GM21381 (cell line): Measurements from ENCODE around the gene MICAL3.

Experiments
- ATAC-seq: cut with Tn5 transposase; IDR thresholded peaks from one replicate; pipeline ENCODE4 v1.9.1; 2021; ENCODE audit warnings: mild to moderate bottlenecking, moderate library complexity; ENCODE audit not compliant: unreplicated experiment

MICAL3 gene

GRCh38 chr22:17785185-17786184 is 238.9 kb downstream of the MICAL3 start:
- ATAC-seq, result no peak

DNA sequence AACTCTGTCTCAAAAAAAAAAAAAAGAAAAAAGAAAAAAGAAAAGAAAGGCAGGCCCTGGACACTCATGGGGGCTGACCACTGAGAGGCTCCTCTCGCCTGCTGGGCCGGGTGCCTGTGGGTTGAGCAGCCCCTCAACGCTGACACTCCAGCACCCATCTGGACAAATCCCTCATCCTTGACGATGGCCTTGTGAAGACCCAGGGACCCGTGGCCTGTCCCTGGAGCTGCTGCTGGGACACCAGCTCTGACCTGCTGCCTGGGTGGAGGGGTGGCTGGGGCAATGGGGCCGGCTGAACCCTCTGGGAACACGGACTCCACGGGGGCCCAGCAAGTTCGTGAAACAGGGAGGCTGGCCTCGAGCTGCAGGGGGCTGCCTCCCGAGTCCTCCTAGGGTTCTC is 239.6 kb downstream of the MICAL3 start:
- no peak for ATAC-seq

DNA sequence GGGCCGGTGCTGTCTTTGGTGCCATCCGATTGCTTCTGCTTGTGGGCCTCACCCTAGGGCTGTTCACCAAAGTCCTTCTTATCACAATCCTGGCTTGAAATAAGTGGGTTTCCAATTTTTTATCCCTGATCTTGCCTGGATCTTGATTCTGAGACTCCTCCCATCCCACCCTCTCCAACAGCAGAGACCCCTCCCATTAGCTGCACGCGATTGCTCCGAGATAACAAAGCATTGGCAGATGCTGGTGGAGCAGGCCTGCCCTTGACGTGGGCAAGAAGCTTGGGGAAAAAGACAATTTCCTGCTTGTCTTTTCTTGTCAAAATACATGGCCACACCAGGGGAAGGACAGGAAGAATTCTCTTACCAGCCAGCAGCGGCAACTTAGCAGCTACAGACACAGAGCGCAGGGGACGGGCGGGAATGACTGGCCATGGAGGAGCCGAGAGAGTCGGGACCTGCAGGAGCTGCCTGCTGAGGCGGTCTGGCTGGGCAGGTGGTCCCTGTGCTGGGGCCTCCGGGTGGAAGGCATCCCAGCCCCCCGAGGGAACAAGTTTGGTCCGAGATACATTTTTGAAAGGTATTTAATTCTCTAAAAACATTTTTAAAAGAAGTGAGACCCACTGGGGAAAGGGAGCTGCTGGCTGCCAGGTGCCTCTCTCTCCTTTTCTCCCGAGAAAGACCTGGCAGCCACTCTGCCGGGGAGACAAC is 240.4 kb downstream of the MICAL3 start:
- ATAC-seq, result no peak

DNA sequence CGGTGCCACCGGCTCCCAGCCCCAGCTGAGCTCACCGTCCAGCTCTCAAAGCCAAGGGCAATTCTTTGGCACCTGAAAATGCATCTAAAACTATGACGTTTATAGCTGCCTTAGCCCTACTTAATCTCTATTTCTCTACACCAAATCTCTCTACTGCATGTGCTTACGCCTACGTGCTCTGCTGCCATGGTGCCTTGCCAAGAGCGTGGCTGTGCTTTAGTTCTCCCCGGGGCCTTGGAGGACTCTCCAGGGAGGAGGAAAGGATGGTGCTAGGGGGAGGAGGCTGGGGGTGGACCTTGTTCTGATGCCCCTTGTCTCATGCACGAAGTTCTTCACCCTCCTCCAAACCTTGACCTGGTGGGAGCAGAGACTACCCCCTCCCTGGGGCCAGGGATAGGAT is 241.0 kb downstream of the MICAL3 start:
- ATAC-seq, result no peak

DNA sequence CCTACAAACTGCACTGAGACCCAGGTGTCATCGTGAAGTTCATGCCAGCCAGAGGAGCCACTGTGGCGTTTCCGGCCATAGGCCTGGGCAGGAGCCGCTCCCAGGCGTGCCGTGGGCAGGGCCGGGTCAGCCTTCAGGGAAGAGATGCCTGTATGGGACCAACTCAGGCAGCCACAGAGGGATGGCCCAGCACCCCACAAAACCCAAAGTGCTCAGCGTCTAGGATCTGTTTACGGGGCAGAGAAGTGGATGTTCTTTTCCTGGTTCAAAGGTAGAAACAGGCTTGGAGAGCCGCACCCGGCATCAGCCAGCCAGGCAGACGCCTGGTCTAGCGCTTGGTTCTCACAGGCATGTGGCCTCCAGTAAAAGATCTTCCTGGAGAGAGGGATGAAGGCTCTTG is 241.7 kb downstream of the MICAL3 start:
- ATAC-seq, result no peak

- no peak for ATAC-seq
Measured at GRCh38 chr22:17782158-17782557, 242.2 kb downstream of the MICAL3 start.

DNA sequence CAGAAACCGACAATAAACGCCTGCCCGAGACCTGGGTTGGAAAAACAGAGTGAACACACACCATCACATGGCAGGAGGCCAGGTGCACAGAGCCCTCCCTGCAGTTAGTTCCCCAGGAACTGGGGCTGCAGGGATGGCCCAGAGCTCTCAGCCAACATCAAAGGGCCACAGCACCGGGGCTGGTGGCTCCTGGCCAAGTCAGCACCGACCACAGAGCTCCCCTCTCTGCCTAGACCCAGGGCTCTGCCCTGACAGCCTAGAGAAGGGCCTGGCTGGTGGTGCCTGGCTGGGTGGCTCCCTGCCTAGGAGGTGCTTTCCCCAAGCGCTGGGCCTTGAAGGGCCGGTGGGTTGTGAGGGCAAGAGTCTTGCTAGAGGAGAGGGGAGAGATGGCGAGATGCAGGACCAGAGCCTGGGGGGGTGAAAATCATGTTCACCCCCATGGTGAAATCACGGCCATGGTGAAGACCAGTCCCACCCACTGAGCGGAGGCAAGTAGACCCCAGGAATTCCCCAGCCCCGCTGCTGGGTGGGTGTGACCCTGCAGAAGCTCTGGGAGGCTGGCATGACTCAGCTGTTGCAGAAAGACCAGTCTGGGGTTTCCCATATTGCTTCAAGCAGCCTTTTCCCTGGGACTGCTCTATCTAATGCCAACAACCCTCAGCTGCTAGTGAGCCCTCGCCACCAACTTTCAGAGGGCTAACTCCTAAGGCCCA is 242.9 kb downstream of the MICAL3 start:
- ATAC-seq, result peak; percentile 24

GRCh38 chr22:17780741-17781318 is 243.5 kb downstream of the MICAL3 start:
- ATAC-seq, result no peak

- ATAC-seq, result no peak
Measured at GRCh38 chr22:17780116-17780740, 244.1 kb downstream of the MICAL3 start.

DNA sequence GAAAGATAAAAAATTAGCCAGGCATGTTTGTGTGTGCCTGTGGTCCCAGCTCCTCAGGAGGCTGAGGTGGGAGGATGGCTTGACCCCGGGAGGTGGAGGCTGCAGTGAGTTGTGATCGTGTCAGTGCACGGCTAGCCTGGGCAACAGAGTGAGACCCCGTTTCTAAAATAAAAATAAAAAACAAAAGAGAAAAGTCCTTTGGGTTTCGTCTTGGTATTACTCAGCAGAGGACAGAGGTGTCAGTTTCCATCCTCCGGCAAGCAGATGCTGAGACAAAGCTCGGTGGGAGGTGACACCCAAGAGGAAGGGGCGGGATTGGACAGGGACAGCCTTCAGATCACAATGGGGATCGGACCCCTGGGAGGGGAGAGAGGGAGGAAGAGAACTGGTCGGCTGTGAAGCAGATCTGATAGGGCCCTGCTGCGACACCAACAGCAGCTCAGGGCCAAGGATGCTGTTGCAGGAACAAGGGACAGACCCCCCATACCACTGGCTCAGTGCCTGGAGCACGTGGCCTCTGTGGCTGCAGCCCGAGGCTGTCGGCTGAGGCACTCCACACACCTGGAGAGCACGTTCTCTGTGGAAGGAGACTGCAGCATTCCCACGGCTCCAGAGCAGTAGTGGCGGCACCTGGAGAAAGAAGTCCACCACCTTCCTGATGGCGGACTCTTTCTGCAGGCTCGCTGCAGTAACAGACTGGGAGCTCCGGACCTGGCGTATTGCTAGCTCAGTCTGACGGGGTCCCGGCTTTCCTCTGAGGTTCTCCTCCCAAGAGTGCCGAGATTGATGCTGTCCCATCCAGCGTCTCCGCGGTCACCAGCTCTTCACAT is 244.9 kb downstream of the MICAL3 start:
- ATAC-seq, result peak; percentile 38

DNA sequence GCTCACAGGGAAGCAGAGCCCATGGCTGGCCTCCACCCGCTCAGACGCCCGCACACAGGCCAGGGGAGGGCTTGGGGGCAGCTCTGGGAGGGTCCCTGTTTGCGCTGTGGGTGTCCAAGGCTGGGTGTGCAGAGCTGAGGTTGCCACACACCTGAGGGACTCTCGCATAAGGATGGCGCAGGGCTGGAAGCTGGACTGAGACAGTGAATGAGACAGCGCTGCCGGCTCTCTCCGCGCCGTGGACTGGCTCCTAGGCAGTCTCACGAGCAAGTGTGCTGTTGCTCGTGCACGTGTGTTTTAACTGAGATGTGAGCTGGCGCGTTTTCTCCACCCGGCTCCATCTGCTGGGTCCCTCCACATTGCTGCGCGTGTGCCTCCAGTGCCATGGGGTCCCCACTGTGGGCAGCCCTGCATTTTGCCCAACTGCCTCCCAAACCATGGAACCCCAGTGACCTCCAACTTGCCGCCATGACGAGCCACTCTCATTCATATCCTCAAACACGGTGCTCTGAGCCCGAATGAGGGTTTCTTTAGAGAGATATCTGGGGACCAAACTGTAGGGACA is 245.9 kb downstream of the MICAL3 start:
- no peak for ATAC-seq

DNA sequence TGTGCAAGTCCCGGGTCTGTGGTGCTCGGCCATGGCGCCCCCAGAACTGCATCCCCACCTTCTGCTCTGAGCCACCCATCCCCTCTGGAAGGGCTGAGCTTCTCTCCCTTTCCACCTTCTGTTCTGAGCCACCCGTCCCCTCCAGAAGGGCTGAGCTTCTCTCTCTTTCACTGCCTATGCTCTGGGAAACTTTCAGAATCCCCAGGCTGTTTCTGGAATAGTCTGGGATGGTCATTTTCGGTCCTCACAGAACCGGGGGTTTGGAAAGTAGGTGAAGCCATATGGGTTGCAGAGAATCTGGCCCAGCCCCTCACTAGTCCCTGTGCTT is 246.7 kb downstream of the MICAL3 start:
- ATAC-seq, result no peak

DNA sequence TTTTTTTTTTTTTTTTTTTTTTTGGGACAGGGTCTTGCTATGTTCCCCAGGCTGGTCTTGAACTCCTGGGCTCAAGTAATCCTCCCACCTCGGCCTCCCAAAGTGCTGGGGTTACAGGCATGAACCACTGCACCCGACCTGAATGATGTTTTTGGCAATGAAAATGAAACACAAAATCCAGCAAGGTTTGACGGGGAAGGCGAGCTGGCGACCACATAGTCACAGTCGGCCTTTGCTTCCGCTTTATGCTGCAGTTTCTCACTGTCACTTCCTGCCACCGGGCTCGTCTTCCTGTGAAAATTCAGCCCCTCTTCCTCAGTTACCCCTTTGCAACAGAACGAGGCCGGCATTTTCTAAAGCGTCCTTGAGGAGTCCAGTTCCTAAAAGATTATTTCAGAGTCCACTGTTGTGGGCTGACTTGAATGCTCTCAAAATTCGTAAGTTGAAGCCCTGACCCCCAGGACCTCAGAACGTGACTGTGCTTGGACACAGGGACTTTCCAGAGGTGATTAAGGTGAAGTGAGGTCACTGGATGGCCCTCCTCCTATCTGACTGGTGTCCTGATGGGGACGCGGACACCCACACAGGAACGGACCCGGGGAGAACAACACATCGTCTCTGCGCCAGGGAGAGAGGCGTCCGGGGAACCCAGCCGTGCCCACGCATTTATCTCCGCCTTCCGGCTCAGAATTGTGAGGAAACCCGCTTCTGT is 247.2 kb downstream of the MICAL3 start:
- ATAC-seq, result peak; percentile 24

- ATAC-seq, result no peak
Measured at GRCh38 chr22:17775781-17776465, 248.4 kb downstream of the MICAL3 start.

DNA sequence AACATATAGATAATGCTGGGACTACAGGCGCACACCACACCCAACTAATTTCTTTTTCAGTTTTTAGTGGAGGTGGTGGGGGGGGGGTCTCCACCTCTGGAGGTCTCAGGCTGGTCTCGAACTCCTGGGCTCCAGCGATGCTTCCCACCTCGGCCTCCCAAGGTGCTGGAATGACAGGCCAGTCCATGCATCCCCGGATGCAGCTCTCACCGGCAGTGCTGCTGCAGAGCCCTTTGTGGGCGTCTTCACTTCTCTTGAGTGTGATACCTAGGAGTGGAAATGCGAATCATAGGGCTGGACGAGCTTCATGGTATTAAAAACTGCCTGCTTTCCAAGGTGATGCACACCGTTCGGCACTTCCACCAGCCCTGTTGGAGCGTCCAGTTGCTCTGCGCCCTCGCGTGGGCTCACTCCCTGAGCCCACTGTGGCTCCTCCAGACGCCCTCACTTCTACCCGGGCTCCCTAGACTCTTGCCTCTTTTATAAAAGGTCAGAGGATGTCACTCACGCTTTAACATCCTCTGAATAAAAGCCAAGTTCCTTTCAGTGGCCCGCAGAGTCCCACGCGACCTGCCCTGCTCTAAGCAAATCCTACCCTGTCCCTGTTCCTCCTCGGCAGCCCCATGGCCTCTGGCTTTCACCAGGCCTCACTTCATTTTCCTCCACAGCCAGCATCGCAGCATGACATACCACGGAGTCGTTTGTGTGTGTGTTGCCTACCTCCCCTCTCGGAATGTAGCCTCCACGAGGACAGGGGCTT is 249.3 kb downstream of the MICAL3 start:
- no peak for ATAC-seq

GRCh38 chr22:17774206-17774925 is 250.0 kb downstream of the MICAL3 start, which contains the start of gene BID:
TSS of gene BID (minus strand) at chr22:17774469. CDS start at chr22:17750116, 24,353 bp downstream.
- ATAC-seq, result peak; percentile 20
